ENCODE measurements around the gene PRSS37. TPM values are rescaled to one million over a fixed set of nuclear protein-coding genes. Genes with fewer than 3 reads are reported as not detected.

The PRSS37 gene, protein sequence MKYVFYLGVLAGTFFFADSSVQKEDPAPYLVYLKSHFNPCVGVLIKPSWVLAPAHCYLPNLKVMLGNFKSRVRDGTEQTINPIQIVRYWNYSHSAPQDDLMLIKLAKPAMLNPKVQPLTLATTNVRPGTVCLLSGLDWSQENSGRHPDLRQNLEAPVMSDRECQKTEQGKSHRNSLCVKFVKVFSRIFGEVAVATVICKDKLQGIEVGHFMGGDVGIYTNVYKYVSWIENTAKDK
- total RNA-seq = not detected in 2 replicates

DNA sequence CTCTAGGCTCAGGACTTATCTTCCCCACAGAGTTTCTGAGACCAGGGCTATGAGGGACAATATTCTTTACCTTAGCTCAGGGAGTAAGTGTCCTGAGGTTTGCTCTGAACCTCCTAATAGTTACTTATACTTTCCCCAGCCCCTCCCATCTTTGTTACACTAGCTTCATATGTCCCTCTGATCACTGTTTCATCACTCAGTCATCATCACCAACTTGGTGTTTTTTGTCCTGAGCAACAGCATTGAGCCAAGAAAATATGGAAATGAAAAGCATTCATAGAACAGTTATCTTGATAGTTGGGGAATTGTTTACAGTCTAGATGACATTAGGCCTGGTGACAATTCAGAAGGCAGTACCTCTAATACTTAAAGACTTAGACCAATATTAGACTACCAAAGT is at the start of gene PRSS37:
TSS of gene PRSS37 (minus strand) at position 101 of the 400 bp plus-strand sequence. CDS start 436 bp downstream, outside the sequence.
- ATAC-seq (ENCODE audit: low read depth) = no peak
- Mint-ChIP-seq H3K4me1 (no peaks in the 10 kb centered on the region), H3K36me3 (ENCODE audit: low read depth) (no peaks in the 10 kb centered on the region), H3K27ac (no peak within 1 kb of the TSS), H3K4me3 (no peak within 1 kb of the TSS), H3K27me3 (peaks cover 4% of the 10 kb centered on the region), H3K9me3 (no peaks in the 10 kb centered on the region)
- intact Hi-C loops (cut with micrococcal nuclease) = no loop called here
- ChIA-PET POLR2A (no interaction called here), CTCF (no interaction called here)
- no peak for DNase-seq
- TF ChIP-seq, protein P1, sequence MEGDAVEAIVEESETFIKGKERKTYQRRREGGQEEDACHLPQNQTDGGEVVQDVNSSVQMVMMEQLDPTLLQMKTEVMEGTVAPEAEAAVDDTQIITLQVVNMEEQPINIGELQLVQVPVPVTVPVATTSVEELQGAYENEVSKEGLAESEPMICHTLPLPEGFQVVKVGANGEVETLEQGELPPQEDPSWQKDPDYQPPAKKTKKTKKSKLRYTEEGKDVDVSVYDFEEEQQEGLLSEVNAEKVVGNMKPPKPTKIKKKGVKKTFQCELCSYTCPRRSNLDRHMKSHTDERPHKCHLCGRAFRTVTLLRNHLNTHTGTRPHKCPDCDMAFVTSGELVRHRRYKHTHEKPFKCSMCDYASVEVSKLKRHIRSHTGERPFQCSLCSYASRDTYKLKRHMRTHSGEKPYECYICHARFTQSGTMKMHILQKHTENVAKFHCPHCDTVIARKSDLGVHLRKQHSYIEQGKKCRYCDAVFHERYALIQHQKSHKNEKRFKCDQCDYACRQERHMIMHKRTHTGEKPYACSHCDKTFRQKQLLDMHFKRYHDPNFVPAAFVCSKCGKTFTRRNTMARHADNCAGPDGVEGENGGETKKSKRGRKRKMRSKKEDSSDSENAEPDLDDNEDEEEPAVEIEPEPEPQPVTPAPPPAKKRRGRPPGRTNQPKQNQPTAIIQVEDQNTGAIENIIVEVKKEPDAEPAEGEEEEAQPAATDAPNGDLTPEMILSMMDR (IDR thresholded peaks at IDR 0.05) = no peak

DNA sequence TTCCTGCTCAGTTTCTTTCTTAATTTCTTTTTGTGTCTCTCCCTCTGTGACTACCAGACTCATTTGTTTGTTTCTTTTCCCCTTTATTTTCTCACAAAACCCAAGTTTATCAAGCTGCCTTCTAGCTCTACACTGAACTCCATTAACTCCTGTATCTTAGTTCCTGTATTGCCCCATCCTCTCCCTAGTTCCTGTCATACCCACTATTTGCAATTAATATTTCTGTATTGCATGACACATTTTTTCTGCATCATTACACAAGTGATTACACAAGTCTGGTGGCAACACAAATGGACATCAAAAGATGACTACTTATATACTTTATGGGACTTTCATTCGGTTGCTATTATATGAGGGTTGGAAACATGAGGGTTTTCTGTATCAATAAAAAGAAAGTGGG is 48.0 kb upstream of the PRSS37 start:
- POLR2A ChIA-PET = no interaction called here
- CTCF ChIA-PET = no interaction called here
- Mint-ChIP-seq H3K36me3 (ENCODE audit: low read depth) (no peaks in the 10 kb centered on the region), H3K27me3 (no peaks in the 10 kb centered on the region), H3K9me3 (no peaks in the 10 kb centered on the region), H3K4me1 (no peaks in the 10 kb centered on the region), H3K27ac (no peak overlapping the region), H3K4me3 (no peak overlapping the region)
- ATAC-seq (ENCODE audit: low read depth) (no peak), DNase-seq (no peak)
- intact Hi-C loops (cut with micrococcal nuclease) = no loop called here
- TF ChIP-seq, protein P1 (IDR thresholded peaks at IDR 0.05) = no peak

DNA sequence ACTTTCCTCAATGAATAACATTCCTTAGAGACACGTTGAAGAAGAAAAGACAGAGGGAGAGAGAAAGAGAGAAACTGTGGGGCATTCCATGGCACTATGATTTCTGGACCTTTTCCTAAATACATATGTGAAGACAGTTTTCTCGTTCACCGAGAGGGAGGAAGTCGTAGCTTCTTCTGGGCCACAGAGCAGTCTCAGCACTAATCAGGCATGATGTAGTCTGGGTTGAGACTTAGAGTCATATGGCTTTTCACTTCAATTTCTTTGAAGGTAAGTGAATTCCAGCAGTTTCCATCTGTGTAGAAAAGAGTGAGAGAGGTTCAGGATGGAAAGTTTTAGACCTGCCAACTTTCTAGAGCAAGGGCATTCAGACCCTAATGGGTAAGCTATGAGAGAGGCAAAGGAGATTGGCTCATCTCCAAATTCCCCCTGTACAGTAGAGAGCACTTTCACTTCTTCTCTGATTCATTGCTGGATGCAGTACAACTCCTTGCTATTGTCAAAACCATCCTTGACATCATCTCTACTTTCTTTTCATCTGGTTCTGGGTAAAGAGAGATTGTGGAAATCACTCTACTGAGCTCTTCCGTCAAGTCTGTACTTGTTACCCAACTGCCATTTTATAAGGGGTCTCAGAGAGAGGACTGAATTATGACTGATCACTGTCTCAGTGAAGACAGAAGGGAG is 43.4 kb upstream of the PRSS37 start:
- no peak for ATAC-seq (ENCODE audit: low read depth)
- CTCF ChIA-PET = no interaction called here

DNA sequence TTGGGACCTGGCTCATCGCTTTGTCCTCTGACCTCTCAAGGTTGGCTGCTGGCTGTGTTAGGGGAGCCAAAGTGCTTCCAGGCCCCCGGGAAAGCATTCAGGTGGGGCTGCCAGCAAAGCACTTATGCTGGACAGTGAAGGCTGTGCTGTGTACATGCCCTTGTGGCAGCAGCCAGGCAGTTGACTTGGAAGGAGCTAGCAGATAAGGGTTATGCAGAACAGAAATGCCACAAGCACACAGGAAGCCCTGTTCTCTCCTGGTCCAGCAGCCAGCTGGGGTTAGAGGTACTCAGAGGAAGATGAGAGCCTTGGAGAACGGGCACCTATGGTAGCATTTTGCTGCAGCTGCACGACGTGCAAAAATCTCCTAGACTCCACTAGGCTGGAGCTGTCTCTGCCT is 39.7 kb upstream of the PRSS37 start:
- TF ChIP-seq, protein P1 (IDR thresholded peaks at IDR 0.05) = no peak

More for the DNA sequence above, 43.4 kb upstream of the PRSS37 start:
- Mint-ChIP-seq H3K9me3 (peaks cover 2% of the 10 kb centered on the region), H3K4me3 (no peak overlapping the region), H3K4me1 (no peaks in the 10 kb centered on the region), H3K36me3 (ENCODE audit: low read depth) (no peaks in the 10 kb centered on the region), H3K27ac (no peak overlapping the region), H3K27me3 (no peaks in the 10 kb centered on the region)
- DNase-seq = no peak
- TF ChIP-seq, protein P1 (IDR thresholded peaks at IDR 0.05) = no peak
- intact Hi-C loops (cut with micrococcal nuclease) = no loop called here
- POLR2A ChIA-PET = no interaction called here

DNA sequence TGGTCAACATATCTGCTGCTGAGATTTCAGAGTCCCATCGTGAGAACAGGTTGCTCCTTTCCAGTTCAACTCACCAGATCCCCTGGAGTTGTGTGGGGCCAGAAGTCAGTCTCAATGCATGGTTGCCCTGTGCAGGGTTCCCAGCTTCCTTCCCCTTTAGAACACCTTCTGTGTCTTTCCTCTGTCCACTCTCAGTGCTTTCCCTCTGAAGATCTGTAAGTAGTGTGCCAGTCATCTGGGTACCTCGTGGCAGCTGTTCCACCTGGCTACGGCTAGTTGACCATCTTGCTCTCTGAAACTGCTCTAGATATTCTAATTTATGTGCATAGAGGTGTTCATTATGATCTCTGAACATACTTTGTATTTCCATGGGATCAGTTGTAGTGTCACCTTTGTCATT is 36.1 kb upstream of the PRSS37 start:
- CTCF ChIA-PET = no interaction called here
- H3K27ac Mint-ChIP-seq = no peak overlapping the region

More for the DNA sequence above, 39.7 kb upstream of the PRSS37 start:
- H3K4me1 Mint-ChIP-seq = no peaks in the 10 kb centered on the region
- H3K36me3 Mint-ChIP-seq (ENCODE audit: low read depth) = no peaks in the 10 kb centered on the region
- ChIA-PET POLR2A (no interaction called here), CTCF (no interaction called here)
- intact Hi-C loops (cut with micrococcal nuclease) = no loop called here
- peaks cover 2% of the 10 kb centered on the region for H3K9me3 Mint-ChIP-seq
- H3K4me3 Mint-ChIP-seq = no peak overlapping the region
- no peaks in the 10 kb centered on the region for H3K27me3 Mint-ChIP-seq
- no peak overlapping the region for H3K27ac Mint-ChIP-seq
- no peak for ATAC-seq (ENCODE audit: low read depth)
- no peak for DNase-seq

More for the DNA sequence above, 36.1 kb upstream of the PRSS37 start:
- TF ChIP-seq, protein P1 (IDR thresholded peaks at IDR 0.05) = no peak
- no peaks in the 10 kb centered on the region for H3K27me3 Mint-ChIP-seq
- no peaks in the 10 kb centered on the region for H3K9me3 Mint-ChIP-seq
- DNase-seq (no peak), ATAC-seq (ENCODE audit: low read depth) (no peak)
- no peaks in the 10 kb centered on the region for H3K36me3 Mint-ChIP-seq (ENCODE audit: low read depth)
- no peaks in the 10 kb centered on the region for H3K4me1 Mint-ChIP-seq
- POLR2A ChIA-PET = no interaction called here
- intact Hi-C loops (cut with micrococcal nuclease) = no loop called here
- H3K4me3 Mint-ChIP-seq = no peak overlapping the region
